Endothelial cell of umbilical vein (primary cell): ENCODE measurements around the gene CYB5R2. TPM values are rescaled to one million over a fixed set of nuclear protein-coding genes. Genes with fewer than 3 reads are reported as not detected.

Experiments used
- BruUV-seq: library from RNA; stranded (reverse); fragments of 400-500 nt; replicated peaks from 2 replicates; lab custom pipeline; 2021; lab: Mats Ljungman, UMichigan
- CTCF ChIA-PET: fragments of 300-600, 350-600 bp; sonication (Branson Sonifier 250); formaldehyde crosslinking; loops from one replicate; lab custom pipeline; 2021; ENCODE audit warnings: antibody characterized with exemption, inconsistent platforms; lab: Charles Lee
- POLR2A ChIA-PET: fragments of 300-600, 350-600 bp; sonication (Branson Sonifier 250); formaldehyde crosslinking; loops from one replicate; lab custom pipeline; 2021; ENCODE audit warnings: antibody characterized with exemption, inconsistent platforms; lab: Charles Lee
- DNase-seq: peaks from one replicate; pipeline ENCODE4 v3.0.0-alpha.2; 2011; ENCODE audit warnings: low read depth, low spot score
- FAIRE-seq: peaks from 2 replicates; lab custom pipeline; 2011; peaks lifted over from hg19 to GRCh38; lab: Jason Lieb, UNC
- H2AFZ ChIP-seq: 2 replicates; pipeline ENCODE4 v1.6.0; 2012; ENCODE audit warnings: low read depth, low read length, control low read depth, inconsistent platforms
- H3K27ac ChIP-seq: 2 replicates; pipeline ENCODE4 v1.5.1; 2011; ENCODE audit warnings: low read depth, mild to moderate bottlenecking, control low read depth, low read length, moderate library complexity; ENCODE audit not compliant: insufficient read depth
- H3K27me3 ChIP-seq, 2 experiments: 2 replicates each; pipeline versions ENCODE4 v1.6.0 to v1.6.1; 2011; ENCODE audit warnings: low read length in 2 of 2, mixed read lengths in 1 of 2; ENCODE audit not compliant: control insufficient read depth in 2 of 2, insufficient read depth in 2 of 2
- H3K36me3 ChIP-seq, 2 experiments: 2 replicates in 1 of 2; 3 replicates in 1 of 2; pipeline ENCODE4 v1.5.1; 2011; ENCODE audit warnings: low read length in 2 of 2, mild to moderate bottlenecking in 1 of 2, moderate library complexity in 1 of 2; ENCODE audit not compliant: control insufficient read depth in 2 of 2, insufficient read depth in 2 of 2; ENCODE audit errors: extremely low read depth in 1 of 2
- H3K4me1 ChIP-seq: 3 replicates; pipeline ENCODE4 v1.5.1; 2011; ENCODE audit warnings: mild to moderate bottlenecking, low read length; ENCODE audit not compliant: control insufficient read depth, insufficient read depth; ENCODE audit errors: extremely low read depth
- H3K4me2 ChIP-seq: 2 replicates; pipeline ENCODE4 v1.6.1; 2011; ENCODE audit warnings: low read length, control low read depth, mixed read lengths; ENCODE audit not compliant: insufficient read depth
- H3K4me3 ChIP-seq, 3 experiments: fragments of 200-600 bp in 1 of 3; sonication (generic), shearing (Covaris generic) in 1 of 3; replicated peaks in 1 of 3; 2 replicates each; pipeline ENCODE4 v1.5.1; 2011 to 2016; ENCODE audit warnings: control low read depth in 3 of 3, low read length in 3 of 3, mild to moderate bottlenecking in 2 of 3, inconsistent platforms in 1 of 3, low read depth in 1 of 3, moderate library complexity in 1 of 3; ENCODE audit not compliant: insufficient read depth in 1 of 3
- H3K79me2 ChIP-seq: 2 replicates; pipeline ENCODE4 v1.6.0; 2012; ENCODE audit warnings: low read length, inconsistent platforms; ENCODE audit not compliant: control insufficient read depth, insufficient read depth
- H3K9ac ChIP-seq: replicated peaks from 2 replicates; pipeline ENCODE3; 2011; ENCODE audit warnings: low read length, control low read depth; ENCODE audit not compliant: insufficient read depth; ENCODE audit errors: extremely low read depth
- H3K9me1 ChIP-seq: replicated peaks from 3 replicates; pipeline ENCODE4 v1.6.0; 2011; ENCODE audit warnings: mild to moderate bottlenecking, low read length; ENCODE audit not compliant: control insufficient read depth, insufficient read depth; ENCODE audit errors: extremely low read depth
- H3K9me3 ChIP-seq: replicated peaks from 2 replicates; pipeline ENCODE4 v1.5.1; 2012; ENCODE audit warnings: low read length, inconsistent platforms; ENCODE audit not compliant: control insufficient read depth, insufficient read depth
- H4K20me1 ChIP-seq: replicated peaks from 2 replicates; pipeline ENCODE3; 2011; ENCODE audit warnings: mild to moderate bottlenecking, low read length; ENCODE audit not compliant: control insufficient read depth, insufficient read depth; ENCODE audit errors: extremely low read depth
- EZH2 ChIP-seq: IDR thresholded peaks from 2 replicates; pipeline ENCODE4 v1.6.1; 2012; ENCODE audit warnings: borderline replicate concordance, low read depth, mild to moderate bottlenecking, moderate library complexity, low read length, inconsistent platforms; ENCODE audit not compliant: severe bottlenecking
- FOS ChIP-seq: IDR thresholded peaks from 2 replicates; pipeline ENCODE4 v1.6.1; 2011; ENCODE audit warnings: mild to moderate bottlenecking, low read length, moderate library complexity, borderline replicate concordance; ENCODE audit not compliant: insufficient read depth
- GATA2 ChIP-seq: IDR thresholded peaks from 2 replicates; pipeline ENCODE4 v1.7.0; 2011; ENCODE audit warnings: low read depth, mild to moderate bottlenecking, moderate library complexity, mixed read lengths, low read length; ENCODE audit not compliant: insufficient read length, insufficient read depth
- JUN ChIP-seq: IDR thresholded peaks from 2 replicates; pipeline ENCODE4 v1.6.1; 2011; ENCODE audit warnings: borderline replicate concordance, low read depth; ENCODE audit not compliant: insufficient read length, insufficient read depth
- MYC ChIP-seq: IDR thresholded peaks from one replicate; pipeline ENCODE4 v1.6.1; 2011; ENCODE audit warnings: mild to moderate bottlenecking, low read depth, low read length
- POLR2A ChIP-seq: IDR thresholded peaks from 2 replicates; pipeline ENCODE4 v1.6.1; 2012; ENCODE audit warnings: low read depth, mild to moderate bottlenecking, control low read depth, low read length
- POLR2AphosphoS5 ChIP-seq: IDR thresholded peaks from 2 replicates; pipeline ENCODE4 v1.6.1; 2012; ENCODE audit warnings: low read depth, mild to moderate bottlenecking, control low read depth, low read length, moderate library complexity; ENCODE audit not compliant: insufficient read depth
- dilution Hi-C: fragments of 300-500 bp; cut with MboI; formaldehyde crosslinking; loops from one replicate; pipeline ENCODE4 v1.15.0; 2019; ENCODE audit warnings: low sequenced_read_pairs; ENCODE audit not compliant: extremely low pct_ligation_motif_present
- intact Hi-C: fragments of 100-400 bp; cut with micrococcal nuclease; formaldehyde crosslinking; loops from one replicate; pipeline ENCODE4 v1.10.0; 2022
- polyA plus RNA-seq, 4 experiments: library from polyadenylated mRNA; depleted of rRNA in 3 of 4; stranded (reverse) in 3 of 4; unstranded in 1 of 4; fragments of >200 nt; gene quantifications; 2 replicates each; pipeline versions ENCODE4 v1.2.1 to v1.2.3, GENCODE V29; 2011 to 2012; ENCODE audit warnings: missing spikeins in 1 of 4
- total RNA-seq: library from RNA; stranded (reverse); gene quantifications from 2 replicates; pipeline ENCODE4 v1.2.3, GENCODE V29; 2021
- TF ChIP-seq, protein P1 (sequence below): IDR thresholded peaks from 2 replicates; pipeline ENCODE4 v1.6.1; 2011; ENCODE audit not compliant: insufficient read depth, insufficient read length
- TF ChIP-seq, protein P2 (sequence below), 2 donors: IDR thresholded peaks; 1 replicate in 1 of 2; 2 replicates in 1 of 2; pipeline ENCODE4 v1.5.1; 2011; ENCODE audit warnings: low read length in 2 of 2, mild to moderate bottlenecking in 2 of 2, moderate library complexity in 2 of 2, control low read depth in 1 of 2, inconsistent platforms in 1 of 2, low read depth in 1 of 2; ENCODE audit not compliant: insufficient read depth in 1 of 2; ENCODE audit errors: extremely low read depth in 1 of 2

CYB5R2 gene
- total and polyA plus RNA-seq, 2 donors (not counting 3 experiments of a cell fraction or from before 2014, with no cell fraction given), result 4.8 to 5.0 TPM

DNA sequence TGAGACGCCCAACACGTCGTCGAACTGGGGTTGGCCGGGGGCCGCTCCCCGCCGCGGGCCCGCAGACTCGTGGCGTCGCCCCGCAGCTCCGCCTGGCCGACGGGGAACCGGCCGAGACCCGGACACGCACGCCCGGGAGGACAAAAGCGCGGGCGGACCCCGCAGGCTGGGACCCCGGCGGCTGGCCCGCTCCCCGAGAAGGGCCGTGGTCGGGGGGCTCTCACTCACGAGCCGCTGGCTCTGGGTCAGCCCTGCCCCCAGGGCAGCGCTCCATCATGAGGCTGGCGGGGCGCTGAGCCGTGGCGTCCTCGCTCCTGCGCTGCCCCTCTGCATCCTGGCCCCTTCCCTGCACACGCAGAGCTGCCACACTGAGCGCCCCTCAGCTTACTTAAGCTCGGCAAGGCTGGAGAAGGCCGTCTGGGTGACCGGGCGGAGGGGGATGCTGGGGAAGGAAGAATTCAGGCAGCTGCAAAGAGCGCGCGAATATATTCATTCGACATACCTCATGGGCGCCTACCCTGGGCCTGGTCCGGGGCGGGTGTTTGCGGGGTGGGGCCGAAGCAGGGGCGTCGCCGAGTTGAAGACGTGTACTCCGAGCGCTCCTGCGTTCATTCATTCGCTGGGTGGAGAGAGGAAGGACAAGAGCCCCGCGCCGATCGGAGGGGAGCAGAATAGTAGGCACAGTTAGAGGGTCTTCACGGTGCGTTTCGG, 579 bp upstream of the CYB5R2 start:
- Histone ChIP-seq H3K27ac (no peak overlapping the region), H3K4me1 (peaks cover 4% of the 10 kb centered on the region), H3K9ac (no peak overlapping the region), H3K9me3 (no peaks in the 10 kb centered on the region), H3K9me1 (no peaks in the 10 kb centered on the region), H3K4me3 (peak overlapping the region; percentile 25 to 44 (median 32)), H3K36me3 (no peaks in the 10 kb centered on the region), H3K27me3 (peaks cover 0 to 4% of the 10 kb centered on the region in 2 experiments), H4K20me1 (no peaks in the 10 kb centered on the region), H3K79me2 (no peaks in the 10 kb centered on the region), H2AFZ (peak overlapping the region; percentile 89), H3K4me2 (peak overlapping the region; percentile 51)
- dilution Hi-C loops (no loop called here), intact Hi-C loops (loop anchor here (1.0 to 5.0 kb wide), 2 partner anchors 161 to 313 kb away; partner anchors contain the start of genes EIF3F and PPFIBP2)
- ChIA-PET POLR2A (no interaction called here), CTCF (interaction anchor here (1.4 to 1.5 kb wide), 2 partner anchors 9 to 21 kb away, joined by 3 to 6 read pairs; no protein-coding TSS in a partner anchor)
- BruUV-seq, result no TSS peak
- TF ChIP-seq EZH2 (no peak), JUN (no peak), FOS (no peak), MYC (no peak), POLR2A (no peak), POLR2AphosphoS5 (no peak), GATA2 (no peak)
- TF ChIP-seq, protein P1, sequence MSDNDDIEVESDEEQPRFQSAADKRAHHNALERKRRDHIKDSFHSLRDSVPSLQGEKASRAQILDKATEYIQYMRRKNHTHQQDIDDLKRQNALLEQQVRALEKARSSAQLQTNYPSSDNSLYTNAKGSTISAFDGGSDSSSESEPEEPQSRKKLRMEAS, result no peak
- TF ChIP-seq, protein P2, sequence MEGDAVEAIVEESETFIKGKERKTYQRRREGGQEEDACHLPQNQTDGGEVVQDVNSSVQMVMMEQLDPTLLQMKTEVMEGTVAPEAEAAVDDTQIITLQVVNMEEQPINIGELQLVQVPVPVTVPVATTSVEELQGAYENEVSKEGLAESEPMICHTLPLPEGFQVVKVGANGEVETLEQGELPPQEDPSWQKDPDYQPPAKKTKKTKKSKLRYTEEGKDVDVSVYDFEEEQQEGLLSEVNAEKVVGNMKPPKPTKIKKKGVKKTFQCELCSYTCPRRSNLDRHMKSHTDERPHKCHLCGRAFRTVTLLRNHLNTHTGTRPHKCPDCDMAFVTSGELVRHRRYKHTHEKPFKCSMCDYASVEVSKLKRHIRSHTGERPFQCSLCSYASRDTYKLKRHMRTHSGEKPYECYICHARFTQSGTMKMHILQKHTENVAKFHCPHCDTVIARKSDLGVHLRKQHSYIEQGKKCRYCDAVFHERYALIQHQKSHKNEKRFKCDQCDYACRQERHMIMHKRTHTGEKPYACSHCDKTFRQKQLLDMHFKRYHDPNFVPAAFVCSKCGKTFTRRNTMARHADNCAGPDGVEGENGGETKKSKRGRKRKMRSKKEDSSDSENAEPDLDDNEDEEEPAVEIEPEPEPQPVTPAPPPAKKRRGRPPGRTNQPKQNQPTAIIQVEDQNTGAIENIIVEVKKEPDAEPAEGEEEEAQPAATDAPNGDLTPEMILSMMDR (IDR thresholded peaks at IDR 0.05; ENCODE audit: extremely low read depth in 1 of 2, insufficient read depth in 1 of 2, low read depth in 1 of 2, low read length in 2 of 2), result no peak
- FAIRE-seq, result no peak
- no peak for DNase-seq
